ELR (cell line): Measurements from ENCODE around the gene AQP4.

Experiments used
- DNase-seq: peaks from one replicate; pipeline ENCODE4 v3.0.0-alpha.2; 2015; ENCODE audit warnings: low read depth

Gene AQP4

GRCh38 chr18:26865557-26865956 is at the start of gene AQP4:
AQP4 (minus strand) TSS chr18:26865707; CDS start chr18:26865689, 18 bp downstream.
- DNase-seq, result no peak

GRCh38 chr18:26911840-26912239 is 46.3 kb upstream of the AQP4 start:
- DNase-seq, result no peak

- no peak for DNase-seq
These were observed 44.2 kb upstream of the AQP4 start for GRCh38 chr18:26909599-26910290.

GRCh38 chr18:26908906-26909305 is 43.4 kb upstream of the AQP4 start:
- DNase-seq, result no peak

GRCh38 chr18:26902291-26902690 is 36.8 kb upstream of the AQP4 start:
- DNase-seq, result no peak

- DNase-seq, result no peak
These were observed 35.5 kb upstream of the AQP4 start for GRCh38 chr18:26901020-26901419.

GRCh38 chr18:26894426-26894825 is 28.9 kb upstream of the AQP4 start:
- DNase-seq, result no peak

- DNase-seq, result no peak
These were observed 28.5 kb upstream of the AQP4 start for GRCh38 chr18:26893996-26894395.

- DNase-seq, result no peak
These were observed 22.8 kb upstream of the AQP4 start for GRCh38 chr18:26888259-26888658.

GRCh38 chr18:26875040-26875654 is 9.6 kb upstream of the AQP4 start:
- DNase-seq, result no peak

- no peak for DNase-seq
These were observed 8.8 kb upstream of the AQP4 start for GRCh38 chr18:26874283-26874682.

GRCh38 chr18:26869640-26870039 is 4.1 kb upstream of the AQP4 start:
- DNase-seq, result no peak

GRCh38 chr18:26868968-26869586 is 3.6 kb upstream of the AQP4 start:
- DNase-seq, result no peak

GRCh38 chr18:26867471-26867870 is 2.0 kb upstream of the AQP4 start:
- DNase-seq, result no peak

- DNase-seq, result no peak
These were observed 849 bp downstream of the AQP4 start for GRCh38 chr18:26864658-26865057.

- no peak for DNase-seq
These were observed 1.5 kb downstream of the AQP4 start for GRCh38 chr18:26863921-26864497.

- no peak for DNase-seq
These were observed 2.2 kb downstream of the AQP4 start for GRCh38 chr18:26863122-26863879.

- no peak for DNase-seq
These were observed 3.4 kb downstream of the AQP4 start for GRCh38 chr18:26862084-26862483.

- no peak for DNase-seq
These were observed 11.1 kb downstream of the AQP4 start for GRCh38 chr18:26854292-26854881.

- no peak for DNase-seq
These were observed 12.1 kb downstream of the AQP4 start for GRCh38 chr18:26853401-26853800.

GRCh38 chr18:26843760-26844159 is 21.7 kb downstream of the AQP4 start:
- no peak for DNase-seq

GRCh38 chr18:26840965-26841364 is 24.5 kb downstream of the AQP4 start:
- no peak for DNase-seq
